Ishikawa (cell line): ENCODE measurements around the gene VAV3.

Experiments
- CREB1 ChIP-seq: IDR thresholded peaks from 2 replicates; pipeline ENCODE4 v1.6.1; 2012; ENCODE audit warnings: low read depth
- FOXM1 ChIP-seq: IDR thresholded peaks from 2 replicates; pipeline ENCODE4 v1.6.1; 2012; ENCODE audit warnings: low read depth, borderline replicate concordance
- MAX ChIP-seq: IDR thresholded peaks from 2 replicates; pipeline ENCODE4 v1.6.1; 2012
- RAD21 ChIP-seq: IDR thresholded peaks from 2 replicates; pipeline ENCODE4 v1.6.1; 2012; ENCODE audit warnings: low read depth
- REST ChIP-seq: IDR thresholded peaks from 2 replicates; pipeline ENCODE4 v1.6.1; 2012; ENCODE audit warnings: low read depth, mild to moderate bottlenecking
- TAF1 ChIP-seq: IDR thresholded peaks from 2 replicates; pipeline ENCODE4 v1.6.1; 2012; ENCODE audit warnings: low read depth, mild to moderate bottlenecking

GRCh38 chr1:107724648-107725047 is 240.3 kb downstream of the VAV3 start:
- no peak for TF ChIP-seq CREB1
- TF ChIP-seq FOXM1, result no peak
- no peak for TF ChIP-seq TAF1
- no peak for TF ChIP-seq RAD21
- TF ChIP-seq MAX, result no peak
- no peak for TF ChIP-seq REST
